ENCODE measurements around the gene LMCD1.

DNA sequence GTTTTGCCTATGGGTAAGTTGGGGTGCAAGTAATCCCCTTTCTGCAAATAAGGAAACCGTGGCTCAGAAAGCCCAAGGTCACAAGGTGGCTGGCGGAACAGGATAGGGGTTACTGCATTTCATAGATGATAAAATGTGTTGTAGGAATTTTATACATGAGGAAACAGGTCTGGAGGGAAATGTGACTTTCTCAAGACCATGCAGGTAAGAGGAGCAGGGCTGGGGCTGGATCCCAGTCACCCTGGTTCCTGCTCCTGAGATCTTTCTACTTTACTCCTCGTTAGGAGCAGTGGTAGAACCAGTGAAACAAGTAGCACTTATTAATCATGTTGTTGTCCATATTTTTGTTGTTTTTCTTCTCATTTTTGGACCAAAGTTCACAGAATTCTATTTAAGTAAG lies 79.8 kb downstream of the LMCD1 start:
- TF ChIP-seq EP300 (IDR thresholded peaks at IDR 0.05) (no peak), POLR2A (IDR thresholded peaks at IDR 0.05) (no peak), POLR2AphosphoS5 (IDR thresholded peaks at IDR 0.05) (no peak)
- TF ChIP-seq, protein P1, sequence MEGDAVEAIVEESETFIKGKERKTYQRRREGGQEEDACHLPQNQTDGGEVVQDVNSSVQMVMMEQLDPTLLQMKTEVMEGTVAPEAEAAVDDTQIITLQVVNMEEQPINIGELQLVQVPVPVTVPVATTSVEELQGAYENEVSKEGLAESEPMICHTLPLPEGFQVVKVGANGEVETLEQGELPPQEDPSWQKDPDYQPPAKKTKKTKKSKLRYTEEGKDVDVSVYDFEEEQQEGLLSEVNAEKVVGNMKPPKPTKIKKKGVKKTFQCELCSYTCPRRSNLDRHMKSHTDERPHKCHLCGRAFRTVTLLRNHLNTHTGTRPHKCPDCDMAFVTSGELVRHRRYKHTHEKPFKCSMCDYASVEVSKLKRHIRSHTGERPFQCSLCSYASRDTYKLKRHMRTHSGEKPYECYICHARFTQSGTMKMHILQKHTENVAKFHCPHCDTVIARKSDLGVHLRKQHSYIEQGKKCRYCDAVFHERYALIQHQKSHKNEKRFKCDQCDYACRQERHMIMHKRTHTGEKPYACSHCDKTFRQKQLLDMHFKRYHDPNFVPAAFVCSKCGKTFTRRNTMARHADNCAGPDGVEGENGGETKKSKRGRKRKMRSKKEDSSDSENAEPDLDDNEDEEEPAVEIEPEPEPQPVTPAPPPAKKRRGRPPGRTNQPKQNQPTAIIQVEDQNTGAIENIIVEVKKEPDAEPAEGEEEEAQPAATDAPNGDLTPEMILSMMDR (IDR thresholded peaks at IDR 0.05): no peak

All from sigmoid colon (tissue), 4 donors.